Measurements from ENCODE around the gene LRRC74B.

The LRRC74B gene

DNA sequence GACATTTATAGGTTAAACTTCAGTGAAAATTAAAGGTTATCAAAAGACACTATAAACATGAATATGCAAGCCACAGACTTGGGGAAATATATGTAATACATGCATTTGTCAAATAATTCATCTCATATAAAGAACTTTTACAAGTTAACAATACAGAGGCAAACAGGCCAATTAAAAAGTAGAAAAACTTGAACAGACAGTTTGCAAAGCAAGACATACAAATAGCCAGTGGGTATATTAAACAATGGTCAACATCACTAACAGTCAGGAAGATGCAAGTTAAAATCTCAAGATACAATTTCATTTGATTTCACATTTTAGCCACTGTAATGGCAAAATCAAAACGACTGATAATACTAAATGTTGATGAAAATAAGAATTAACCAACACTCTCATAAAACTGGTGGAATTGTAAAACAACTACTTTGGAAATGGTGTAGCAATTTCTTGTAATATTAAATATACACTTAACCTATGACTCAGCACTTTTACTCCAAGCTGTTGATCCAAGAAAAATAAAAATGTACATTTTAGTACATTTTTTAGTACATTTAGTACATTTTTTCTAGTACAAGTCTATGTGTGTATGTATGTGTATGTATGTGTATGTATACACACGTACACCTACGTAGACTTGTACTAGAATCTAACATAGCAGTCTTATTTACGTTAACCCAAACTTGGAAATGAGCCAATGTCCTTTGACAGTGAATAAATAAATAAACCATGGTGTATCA, 62.8 kb downstream of the LRRC74B start:
- DNase-seq, result no peak
